GM18519 (cell line): ENCODE results near the gene SCUBE3.

Source experiments
- ATAC-seq: cut with Tn5 transposase; IDR thresholded peaks from one replicate; pipeline ENCODE4 v1.9.1; 2021; ENCODE audit warnings: mild to moderate bottlenecking, moderate library complexity; ENCODE audit not compliant: unreplicated experiment, low FRiP score

Gene SCUBE3

GRCh38 chr6:35237476-35237875 lies 23.7 kb downstream of the SCUBE3 start:
- no peak for ATAC-seq

- ATAC-seq: no peak
These were observed 25.1 kb downstream of the SCUBE3 start for GRCh38 chr6:35238843-35239289.

GRCh38 chr6:35239581-35239980 lies 25.8 kb downstream of the SCUBE3 start:
- no peak for ATAC-seq

GRCh38 chr6:35240838-35241801 lies 27.4 kb downstream of the SCUBE3 start:
- no peak for ATAC-seq

GRCh38 chr6:35242486-35242885 lies 28.7 kb downstream of the SCUBE3 start:
- no peak for ATAC-seq

- ATAC-seq: no peak
These were observed 29.1 kb downstream of the SCUBE3 start for GRCh38 chr6:35242906-35243305.

GRCh38 chr6:35243386-35243958 lies 29.7 kb downstream of the SCUBE3 start:
- ATAC-seq: no peak

GRCh38 chr6:35244551-35244950 lies 30.8 kb downstream of the SCUBE3 start:
- no peak for ATAC-seq

- no peak for ATAC-seq
These were observed 34.0 kb downstream of the SCUBE3 start for GRCh38 chr6:35247642-35248231.

GRCh38 chr6:35248300-35248699 lies 34.5 kb downstream of the SCUBE3 start:
- no peak for ATAC-seq

GRCh38 chr6:35248965-35249364 lies 35.2 kb downstream of the SCUBE3 start:
- ATAC-seq: no peak

GRCh38 chr6:35251949-35252348 lies 38.2 kb downstream of the SCUBE3 start:
- no peak for ATAC-seq

GRCh38 chr6:35253249-35253648 lies 39.5 kb downstream of the SCUBE3 start:
- ATAC-seq: no peak

- no peak for ATAC-seq
These were observed 44.6 kb downstream of the SCUBE3 start for GRCh38 chr6:35258336-35258735.

GRCh38 chr6:35258858-35259193 lies 45.1 kb downstream of the SCUBE3 start:
- no peak for ATAC-seq

GRCh38 chr6:35259194-35259947 lies 45.6 kb downstream of the SCUBE3 start, which contains the start of gene ZNF76:
TSS of gene ZNF76 (plus strand) at chr6:35259735. CDS start at chr6:35281152, 21,417 bp downstream.
- peak; percentile 74 for ATAC-seq

- ATAC-seq: no peak
These were observed 46.3 kb downstream of the SCUBE3 start for GRCh38 chr6:35259948-35260590.

GRCh38 chr6:35260591-35261570 lies 47.1 kb downstream of the SCUBE3 start:
- ATAC-seq: no peak

- no peak for ATAC-seq
These were observed 48.8 kb downstream of the SCUBE3 start for GRCh38 chr6:35262596-35262995.
